Measurements from ENCODE around the gene IFFO2. TPM values are rescaled to one million over a fixed set of nuclear protein-coding genes. Genes with fewer than 3 reads are reported as not detected.

The IFFO2 gene
- total and polyA plus RNA-seq, 2 of the 8 experiments (the other 6 are each of a cell fraction or from before 2014, with no cell fraction given) = 6.6 to 10.4 TPM

DNA sequence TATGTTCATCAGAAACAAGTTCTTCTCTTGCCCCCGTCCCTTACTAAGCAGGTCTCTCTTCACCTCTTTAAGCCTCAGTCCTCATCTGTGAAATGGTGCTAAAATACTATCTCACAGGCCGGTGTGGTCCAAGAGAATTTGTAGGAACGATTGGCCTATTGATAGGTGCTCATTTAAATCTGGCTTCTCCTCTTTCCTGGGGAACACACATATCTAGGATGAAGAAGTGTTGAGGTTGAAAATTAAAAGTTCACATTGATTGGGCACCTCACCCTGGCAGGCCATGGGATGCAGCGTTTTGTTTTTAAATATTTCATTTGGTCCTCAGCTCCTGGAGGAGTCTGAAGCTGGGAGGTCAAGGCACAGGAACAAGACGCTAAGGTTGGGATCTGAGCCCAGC is 88.1 kb downstream of the IFFO2 start:
- H3K4ac ChIP-seq (replicated peaks; ENCODE audit: insufficient read length, low read depth, low read length) = no peak overlapping the region
- H2AFZ ChIP-seq (ENCODE audit: low read length) = no peak overlapping the region
- no peak overlapping the region for H3K14ac ChIP-seq (ENCODE audit: insufficient read length)
- no peak overlapping the region for H2BK120ac ChIP-seq (replicated peaks; ENCODE audit: low read depth, low read length)
- H2AK5ac ChIP-seq (ENCODE audit: low read depth, low read length) = no peak overlapping the region
- no peak overlapping the region for H3K9ac ChIP-seq (replicated peaks in 1 of 4; ENCODE audit: extremely low read depth in 1 of 4, low read depth in 3 of 4, low read length in 3 of 4)
- H4K91ac ChIP-seq (replicated peaks; ENCODE audit: insufficient read length, low read length) = no peak overlapping the region
- WGBS, 2 experiments (ENCODE audit: extremely low coverage in 1 of 2, insufficient coverage in 1 of 2, insufficient read length in 1 of 2, insufficient replicate concordance in 2 of 2, low coverage in 1 of 2, low lambda C conversion rate in 2 of 2, missing lambda C conversion rate in 1 of 2) = 75% methylated on average over 5 of the region's 5 CpGs; no CpG with 5 or more reads in 1 of the 2 experiments
- no peak overlapping the region for H4K5ac ChIP-seq (ENCODE audit: insufficient read length, low read depth, low read length)
- peaks cover 0 to 2% of the 10 kb centered on the region in 2 experiments for H4K20me1 ChIP-seq (replicated peaks in 1 of 2; ENCODE audit: control insufficient read depth in 1 of 2, insufficient read depth in 2 of 2, low read length in 2 of 2)
- H2BK15ac ChIP-seq (ENCODE audit: low read length) = no peak overlapping the region
- ChIA-PET POLR2A (ENCODE audit: partially characterized antibody) (no interaction called here), CTCF (ENCODE audit: partially characterized antibody) (interaction anchor here (1.2 to 2.5 kb wide), 2 partner anchors 12 to 16 kb away, joined by 4 to 7 read pairs; no protein-coding TSS in a partner anchor)
- no peak overlapping the region for H3K56ac ChIP-seq (replicated peaks; ENCODE audit: insufficient read length, low read depth, low read length)
- DNase-seq (ENCODE audit: low read depth in 1 of 2, low spot score in 2 of 2) = no peak
- H3K9me3 ChIP-seq (ENCODE audit: insufficient read depth in 2 of 2, low read depth in 1 of 2, low read length in 1 of 2) = no peaks in the 10 kb centered on the region
- no peak overlapping the region for H2BK5ac ChIP-seq (ENCODE audit: low read depth, low read length)
- H3K4me1 ChIP-seq (replicated peaks in 1 of 4; ENCODE audit: control insufficient read depth in 3 of 4, insufficient read depth in 4 of 4, low read length in 3 of 4) = no peaks in the 10 kb centered on the region
- no peak overlapping the region for H3K18ac ChIP-seq (ENCODE audit: extremely low read depth, low read length)
- H3K23me2 ChIP-seq (ENCODE audit: low read depth, low read length) = no peaks in the 10 kb centered on the region
- no peak for FAIRE-seq
- H3K27me3 ChIP-seq (replicated peaks in 1 of 4; ENCODE audit: control insufficient read depth in 3 of 4, extremely low read depth in 1 of 4, insufficient read depth in 3 of 4, low read length in 3 of 4) = no peaks in the 10 kb centered on the region
- no peaks in the 10 kb centered on the region for H3K79me2 ChIP-seq (ENCODE audit: control insufficient read depth in 1 of 2, insufficient read depth in 2 of 2, low read length in 2 of 2)
- H3K23ac ChIP-seq (ENCODE audit: insufficient read length) = no peak overlapping the region
- no peak overlapping the region for H2BK12ac ChIP-seq (ENCODE audit: low read depth, low read length)
- peaks cover 2% of the 10 kb centered on the region; the same call in 1 of the 2 replicates for H3K79me1 ChIP-seq (ENCODE audit: low read depth, low read length)
- H4K8ac ChIP-seq (ENCODE audit: extremely low read depth, insufficient read depth, low read length) = no peak overlapping the region
- no peak overlapping the region for H3K4me2 ChIP-seq (ENCODE audit: insufficient read depth in 1 of 2, low read depth in 2 of 2, low read length in 2 of 2)
- H3K4me3 ChIP-seq (ENCODE audit: extremely low read depth in 1 of 4, insufficient read depth in 2 of 4, low read depth in 3 of 4, low read length in 4 of 4) = no peak overlapping the region
- H2BK20ac ChIP-seq (ENCODE audit: low read length) = no peak overlapping the region
- no peak overlapping the region for H3K27ac ChIP-seq (ENCODE audit: low read depth, low read length)
- H3K36me3 ChIP-seq (ENCODE audit: control insufficient read depth in 2 of 4, insufficient read depth in 4 of 4, low read length in 3 of 4) = no peaks in the 10 kb centered on the region; a peak in 1 of 8 replicates
- no peak for TF ChIP-seq TAF7 (optimal IDR thresholded peaks at IDR 0.05; ENCODE audit: borderline replicate concordance, low read depth, low read length)
- no peak for TF ChIP-seq RFX5 (IDR thresholded peaks at IDR 0.05; ENCODE audit: borderline replicate concordance, low read depth, low read length)
- TF ChIP-seq NANOG (IDR thresholded peaks at IDR 0.05; ENCODE audit: insufficient read depth, low read depth, low read length, poor library complexity, severe bottlenecking) = no peak
- TF ChIP-seq TEAD4 (IDR thresholded peaks at IDR 0.05; ENCODE audit: low read depth, low read length) = no peak
- TF ChIP-seq JUND (IDR thresholded peaks at IDR 0.05; ENCODE audit: low read length) = no peak
- no peak for TF ChIP-seq RAD21 (IDR thresholded peaks at IDR 0.05 in 1 of 2, conservative IDR thresholded peaks at IDR 0.05 in 1 of 2; ENCODE audit: low read depth in 2 of 2, low read length in 2 of 2)
- TF ChIP-seq TCF12 (IDR thresholded peaks at IDR 0.05; ENCODE audit: low read depth, low read length) = no peak
- no peak for TF ChIP-seq SAP30 (IDR thresholded peaks at IDR 0.05; ENCODE audit: insufficient read depth, insufficient replicate concordance, low read length)
- TF ChIP-seq, protein P1, sequence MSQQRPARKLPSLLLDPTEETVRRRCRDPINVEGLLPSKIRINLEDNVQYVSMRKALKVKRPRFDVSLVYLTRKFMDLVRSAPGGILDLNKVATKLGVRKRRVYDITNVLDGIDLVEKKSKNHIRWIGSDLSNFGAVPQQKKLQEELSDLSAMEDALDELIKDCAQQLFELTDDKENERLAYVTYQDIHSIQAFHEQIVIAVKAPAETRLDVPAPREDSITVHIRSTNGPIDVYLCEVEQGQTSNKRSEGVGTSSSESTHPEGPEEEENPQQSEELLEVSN (IDR thresholded peaks at IDR 0.05) = no peak
- TF ChIP-seq, protein P2, sequence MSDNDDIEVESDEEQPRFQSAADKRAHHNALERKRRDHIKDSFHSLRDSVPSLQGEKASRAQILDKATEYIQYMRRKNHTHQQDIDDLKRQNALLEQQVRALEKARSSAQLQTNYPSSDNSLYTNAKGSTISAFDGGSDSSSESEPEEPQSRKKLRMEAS (IDR thresholded peaks at IDR 0.05) = no peak
- TF ChIP-seq ASH2L (IDR thresholded peaks at IDR 0.05; ENCODE audit: low read length) = no peak
- TF ChIP-seq PHF8 (conservative IDR thresholded peaks at IDR 0.05; ENCODE audit: low read depth, low read length) = no peak
